ENCODE measurements around the gene F10.

Gene F10

DNA sequence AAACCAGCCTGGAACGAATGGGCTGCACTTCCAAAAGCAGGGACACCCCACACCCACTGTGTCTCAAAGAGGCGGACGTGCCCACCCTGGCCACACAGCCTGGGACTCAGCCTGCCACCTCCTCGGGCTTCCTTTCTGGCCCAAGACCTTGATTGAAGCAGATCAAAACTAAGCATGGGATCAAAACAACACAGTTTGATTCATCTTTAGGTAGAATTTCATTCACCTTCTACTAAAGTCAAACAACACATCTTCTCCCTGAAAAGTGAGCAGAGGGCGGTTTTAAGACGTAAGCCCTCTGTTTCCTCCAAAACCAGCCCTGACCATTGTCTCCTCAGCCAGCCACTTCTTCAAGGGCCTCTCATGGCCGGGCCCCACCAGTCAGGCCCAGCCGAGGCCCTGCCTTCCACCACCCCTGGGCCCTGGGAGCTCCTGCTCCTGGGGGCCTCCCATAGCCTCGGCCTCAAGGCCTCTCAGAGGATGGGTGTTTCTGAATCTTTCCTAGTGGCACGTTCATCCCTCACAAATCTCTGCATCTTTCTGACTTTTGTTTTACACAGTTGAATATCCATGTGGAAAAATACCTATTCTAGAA, 6.3 kb upstream of the F10 start:
- no peak for DNase-seq (ENCODE audit: low read depth, low spot score)

DNA sequence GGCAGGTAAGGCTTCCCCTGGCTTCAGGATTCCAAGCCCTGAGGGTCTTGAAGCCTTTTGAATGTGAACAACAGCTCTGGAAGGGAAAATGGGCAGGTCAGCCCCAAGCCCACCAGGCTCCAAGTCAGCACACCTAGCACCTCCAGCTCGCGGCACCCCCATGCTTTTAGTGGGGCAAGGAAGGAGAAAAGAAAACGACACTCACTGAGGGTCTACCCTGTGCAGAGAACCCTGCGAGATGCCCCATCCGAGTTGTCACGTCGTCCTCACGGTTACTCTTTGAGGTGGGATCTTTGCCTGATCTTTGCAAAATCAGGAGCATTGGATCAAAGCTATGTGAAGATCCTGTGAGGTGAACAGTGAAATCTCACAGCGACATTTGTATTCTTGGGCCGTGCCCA, 5.7 kb upstream of the F10 start:
- DNase-seq (ENCODE audit: low read depth, low spot score), result no peak

DNA sequence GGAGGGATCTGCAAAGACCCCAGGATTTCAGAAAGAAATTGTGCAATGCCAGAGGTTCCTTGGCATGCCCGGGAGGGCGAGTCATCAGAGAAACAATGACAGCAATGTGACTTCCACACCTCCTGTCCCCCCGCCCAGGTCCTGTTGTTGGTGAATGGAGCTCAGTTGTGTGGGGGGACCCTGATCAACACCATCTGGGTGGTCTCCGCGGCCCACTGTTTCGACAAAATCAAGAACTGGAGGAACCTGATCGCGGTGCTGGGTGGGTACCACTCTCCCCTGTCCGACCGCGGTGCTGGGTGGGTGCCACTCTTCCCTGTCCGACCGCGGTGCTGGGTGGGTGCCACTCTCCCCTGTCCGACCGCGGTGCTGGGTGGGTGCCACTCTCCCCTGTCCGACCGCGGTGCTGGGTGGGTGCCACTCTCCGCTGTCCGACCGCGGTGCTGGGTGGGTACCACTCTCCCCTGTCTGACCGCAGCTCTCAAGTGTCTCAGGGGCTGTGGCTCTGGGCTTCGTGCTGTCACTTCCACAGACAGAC, 5.2 kb upstream of the F10 start:
- no peak for DNase-seq (ENCODE audit: low read depth, low spot score)

DNA sequence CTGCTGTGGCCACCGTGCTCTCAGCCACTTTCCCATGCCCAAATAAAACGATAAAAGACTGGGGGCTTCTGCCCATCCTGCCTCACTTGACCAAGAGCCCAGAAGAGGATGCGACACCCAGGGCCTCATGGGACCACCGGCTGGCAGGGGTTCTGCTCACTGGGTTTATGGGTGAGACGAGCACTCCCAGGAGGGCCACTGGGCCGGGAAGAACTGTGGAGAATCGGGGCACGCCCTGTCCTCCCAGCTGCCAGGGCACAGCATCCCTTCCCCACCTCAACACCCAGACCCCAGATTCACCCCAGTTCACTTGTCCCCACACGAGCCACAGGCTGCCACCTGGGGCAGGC, 4.7 kb upstream of the F10 start:
- DNase-seq (ENCODE audit: low read depth, low spot score), result no peak

DNA sequence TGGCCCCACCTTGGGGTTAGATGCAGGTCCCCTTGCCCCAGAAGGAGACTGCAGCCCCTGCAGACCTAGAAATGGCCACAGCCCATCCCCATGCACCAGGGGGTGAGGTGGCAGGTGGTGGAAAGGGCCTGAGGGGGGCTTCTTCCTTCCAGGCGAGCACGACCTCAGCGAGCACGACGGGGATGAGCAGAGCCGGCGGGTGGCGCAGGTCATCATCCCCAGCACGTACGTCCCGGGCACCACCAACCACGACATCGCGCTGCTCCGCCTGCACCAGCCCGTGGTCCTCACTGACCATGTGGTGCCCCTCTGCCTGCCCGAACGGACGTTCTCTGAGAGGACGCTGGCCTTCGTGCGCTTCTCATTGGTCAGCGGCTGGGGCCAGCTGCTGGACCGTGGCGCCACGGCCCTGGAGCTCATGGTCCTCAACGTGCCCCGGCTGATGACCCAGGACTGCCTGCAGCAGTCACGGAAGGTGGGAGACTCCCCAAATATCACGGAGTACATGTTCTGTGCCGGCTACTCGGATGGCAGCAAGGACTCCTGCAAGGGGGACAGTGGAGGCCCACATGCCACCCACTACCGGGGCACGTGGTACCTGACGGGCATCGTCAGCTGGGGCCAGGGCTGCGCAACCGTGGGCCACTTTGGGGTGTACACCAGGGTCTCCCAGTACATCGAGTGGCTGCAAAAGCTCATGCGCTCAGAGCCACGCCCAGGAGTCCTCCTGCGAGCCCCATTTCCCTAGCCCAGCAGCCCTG, 4.2 kb upstream of the F10 start:
- DNase-seq (ENCODE audit: low read depth, low spot score), result no peak

DNA sequence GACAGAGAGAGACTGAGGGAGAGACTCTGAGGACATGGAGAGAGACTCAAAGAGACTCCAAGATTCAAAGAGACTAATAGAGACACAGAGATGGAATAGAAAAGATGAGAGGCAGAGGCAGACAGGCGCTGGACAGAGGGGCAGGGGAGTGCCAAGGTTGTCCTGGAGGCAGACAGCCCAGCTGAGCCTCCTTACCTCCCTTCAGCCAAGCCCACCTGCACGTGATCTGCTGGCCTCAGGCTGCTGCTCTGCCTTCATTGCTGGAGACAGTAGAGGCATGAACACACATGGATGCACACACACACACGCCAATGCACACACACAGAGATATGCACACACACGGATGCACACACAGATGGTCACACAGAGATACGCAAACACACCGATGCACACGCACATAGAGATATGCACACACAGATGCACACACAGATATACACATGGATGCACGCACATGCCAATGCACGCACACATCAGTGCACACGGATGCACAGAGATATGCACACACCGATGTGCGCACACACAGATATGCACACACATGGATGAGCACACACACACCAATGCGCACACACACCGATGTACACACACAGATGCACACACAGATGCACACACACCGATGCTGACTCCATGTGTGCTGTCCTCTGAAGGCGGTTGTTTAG, 3.3 kb upstream of the F10 start:
- no peak for DNase-seq (ENCODE audit: low read depth, low spot score)

DNA sequence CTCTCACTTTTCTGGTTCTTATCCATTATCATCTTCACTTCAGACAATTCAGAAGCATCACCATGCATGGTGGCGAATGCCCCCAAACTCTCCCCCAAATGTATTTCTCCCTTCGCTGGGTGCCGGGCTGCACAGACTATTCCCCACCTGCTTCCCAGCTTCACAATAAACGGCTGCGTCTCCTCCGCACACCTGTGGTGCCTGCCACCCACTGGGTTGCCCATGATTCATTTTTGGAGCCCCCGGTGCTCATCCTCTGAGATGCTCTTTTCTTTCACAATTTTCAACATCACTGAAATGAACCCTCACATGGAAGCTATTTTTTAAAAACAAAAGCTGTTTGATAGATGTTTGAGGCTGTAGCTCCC, 2.8 kb upstream of the F10 start:
- DNase-seq (ENCODE audit: low read depth, low spot score), result no peak

DNA sequence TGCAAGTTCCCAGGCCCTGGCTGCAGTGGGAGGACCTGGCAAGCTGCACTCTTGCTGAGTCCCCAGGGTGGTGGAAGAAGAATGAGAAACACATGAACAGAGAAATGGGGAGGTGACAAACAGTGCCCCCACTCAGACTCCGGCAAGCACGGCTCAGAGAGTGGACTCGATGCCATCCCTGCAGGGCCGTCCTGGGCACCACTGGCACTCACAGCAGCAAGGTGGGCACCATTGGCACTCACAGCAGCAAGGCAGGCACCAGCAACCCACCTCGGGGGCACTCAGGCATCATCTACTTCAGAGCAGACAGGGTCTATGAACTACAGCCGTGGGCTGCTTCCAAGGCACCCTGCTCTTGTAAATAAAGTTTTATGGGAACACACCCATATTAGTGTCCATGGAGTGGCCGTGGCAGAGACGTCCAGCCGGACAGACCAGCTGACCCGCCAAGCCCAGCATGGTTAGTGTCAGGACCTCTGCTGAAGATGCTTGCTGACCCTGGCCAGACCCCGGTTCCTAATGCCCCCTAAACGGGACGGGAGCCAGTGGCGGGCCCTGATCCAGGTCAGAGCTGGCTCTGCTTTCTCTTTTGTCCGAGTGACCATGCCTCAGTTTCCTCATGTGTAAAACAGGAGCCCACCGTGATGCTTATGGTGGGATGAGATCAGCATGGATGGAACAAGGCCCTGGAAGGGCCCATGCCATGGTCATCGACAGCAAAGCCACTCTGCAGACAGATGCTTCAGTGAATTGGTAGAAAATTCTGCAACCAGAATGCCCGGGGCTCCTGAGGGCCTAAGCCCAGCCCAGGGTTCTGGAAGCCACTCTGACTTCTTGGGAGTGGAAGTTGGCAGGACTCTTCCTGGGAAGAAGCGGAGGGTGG, 2.1 kb upstream of the F10 start:
- no peak for DNase-seq (ENCODE audit: low read depth, low spot score)

DNA sequence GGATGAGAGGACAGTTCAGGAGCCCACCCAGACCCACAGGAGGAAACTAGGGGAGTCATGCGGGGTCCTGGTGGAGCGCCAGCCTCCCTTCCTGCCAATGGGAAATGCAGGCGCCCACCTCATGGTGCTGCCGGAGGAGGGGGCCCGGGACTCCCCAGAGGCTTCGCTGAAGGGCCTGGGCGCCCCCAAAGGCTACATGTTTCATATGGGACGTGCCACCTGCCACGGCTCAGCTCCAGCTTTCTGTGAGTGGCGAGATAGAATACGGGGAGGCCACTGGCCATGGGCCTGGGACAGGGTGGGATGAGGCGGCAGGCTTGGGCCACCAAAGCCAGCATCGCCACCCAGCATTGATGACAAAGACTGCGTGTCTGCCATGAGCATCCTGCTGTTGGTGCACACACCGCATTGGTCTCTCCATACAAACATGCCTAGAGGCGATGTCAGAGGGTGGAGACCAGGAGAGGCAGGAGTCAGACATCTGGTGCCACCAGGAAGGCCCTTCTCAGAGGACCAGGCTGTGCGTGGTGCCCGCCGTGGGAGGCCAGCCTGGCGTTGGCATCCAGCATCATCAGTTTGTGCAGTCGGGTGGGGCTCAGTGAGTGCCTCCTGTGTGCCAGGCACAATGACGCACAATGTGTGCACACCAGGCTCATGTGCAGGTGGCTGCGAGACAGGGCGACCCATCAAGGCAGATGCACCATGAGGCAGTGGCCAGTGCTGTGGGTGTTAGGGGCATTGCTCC, 1.2 kb upstream of the F10 start:
- no peak for DNase-seq (ENCODE audit: low read depth, low spot score)

DNA sequence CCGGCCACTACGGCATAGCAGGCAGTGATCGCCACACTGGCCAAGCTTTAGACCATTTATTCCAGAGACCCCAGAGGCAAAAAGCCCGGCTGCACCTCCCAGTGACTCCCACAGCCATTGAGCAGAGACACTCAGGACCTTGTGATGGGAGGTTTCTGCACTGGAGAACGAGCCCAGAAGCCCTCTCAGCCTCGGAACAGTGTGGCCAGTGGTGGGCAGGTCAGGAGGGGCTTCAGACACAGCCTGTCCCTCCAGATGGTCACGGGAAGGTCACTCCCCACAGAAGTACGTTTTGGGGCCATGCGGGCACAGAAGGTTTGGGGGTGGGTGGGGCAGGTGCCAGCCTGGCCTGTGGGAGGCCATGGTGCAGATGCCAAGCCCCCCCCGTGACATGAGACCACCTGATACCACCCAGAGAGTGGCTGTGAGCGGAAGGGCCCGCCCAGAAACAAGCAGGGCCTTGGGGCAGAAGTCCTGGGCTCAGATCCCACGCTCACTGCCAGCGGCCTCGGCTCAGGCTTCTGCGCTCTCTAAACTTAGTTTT, 599 bp upstream of the F10 start:
- DNase-seq (ENCODE audit: low read depth, low spot score), result no peak

DNA sequence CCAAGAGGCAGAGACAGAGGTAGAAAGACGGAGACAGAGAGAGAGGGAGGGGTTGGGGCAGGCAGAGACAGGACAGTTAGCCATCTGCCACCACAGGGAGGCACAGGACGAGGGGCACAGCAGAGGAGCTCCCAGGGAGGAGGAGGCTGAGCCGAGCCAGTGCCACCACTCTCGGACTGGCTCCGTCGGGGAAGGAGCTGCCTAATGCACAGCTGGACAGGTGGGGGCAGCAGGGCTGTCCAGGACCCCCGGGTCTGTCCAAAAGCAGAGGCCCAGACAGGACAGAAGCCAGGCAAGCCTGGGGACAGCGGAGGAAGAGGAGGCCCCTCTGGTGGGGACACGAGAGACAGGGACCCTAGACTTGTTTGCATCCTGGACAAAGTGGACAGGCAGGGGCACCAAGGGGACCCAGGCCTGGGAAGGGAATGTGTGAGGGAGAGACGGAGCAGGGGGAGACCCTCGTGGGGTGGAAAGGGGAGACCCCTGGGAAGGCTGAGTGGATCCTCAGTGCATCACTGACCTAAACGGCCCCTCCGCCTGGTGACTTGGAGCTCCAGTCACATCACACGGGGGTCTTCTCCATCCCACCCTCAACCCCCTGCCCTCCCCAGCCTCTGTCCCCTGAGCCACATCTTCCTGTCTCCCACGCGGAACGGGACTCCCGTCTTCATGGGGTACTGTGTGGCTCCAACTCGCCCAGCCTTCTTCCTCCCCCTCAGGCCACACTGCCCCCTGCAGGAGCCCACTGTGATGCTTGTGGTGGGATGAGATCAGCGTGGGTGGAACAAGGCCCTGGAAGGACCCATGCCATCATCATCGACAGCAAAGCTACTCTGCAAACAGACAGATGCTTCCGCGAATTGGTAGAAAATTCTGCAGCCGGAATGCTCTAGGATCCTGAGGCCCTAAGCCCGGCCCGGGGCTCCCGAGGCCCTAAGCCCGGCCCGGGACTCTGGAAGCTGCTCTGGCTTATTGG, 915 bp downstream of the F10 start:
- DNase-seq (ENCODE audit: low read depth, low spot score), result no peak

DNA sequence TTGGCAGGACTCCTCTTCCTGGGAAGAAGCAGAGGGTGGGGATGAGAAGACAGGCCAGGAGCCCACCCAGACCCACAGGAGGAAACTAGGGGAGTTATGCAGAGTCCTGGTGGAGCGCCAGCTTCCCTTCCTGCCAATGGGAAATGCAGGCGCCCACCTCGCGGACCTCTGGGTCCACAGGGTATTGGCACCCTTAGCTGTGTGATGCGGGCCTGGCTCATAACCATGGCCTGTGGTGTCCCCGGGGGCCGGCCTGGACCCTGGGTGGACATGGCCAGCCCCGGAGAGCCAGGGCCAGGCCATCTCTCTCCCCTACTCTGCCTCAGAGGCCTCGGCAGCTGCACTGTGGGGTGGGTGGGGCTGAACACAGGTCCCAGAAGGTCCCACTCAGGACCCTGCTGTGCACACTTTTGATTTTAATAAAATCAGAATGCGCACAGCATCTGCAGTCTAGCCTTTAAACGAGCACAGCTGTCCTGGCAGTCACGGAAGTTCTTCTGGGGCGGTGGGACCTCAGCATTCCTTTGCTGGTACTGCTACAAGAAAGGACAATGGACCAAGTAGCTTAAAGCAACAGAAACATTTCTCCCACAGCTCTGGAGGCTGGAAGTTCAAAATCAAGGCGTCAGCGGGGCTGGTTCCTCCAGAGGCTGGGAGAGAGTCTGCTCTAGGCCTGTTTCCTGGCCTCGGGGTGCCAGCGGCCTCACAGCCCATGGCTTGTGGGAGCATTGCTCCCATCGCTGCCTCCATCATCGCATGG, 1.8 kb downstream of the F10 start:
- no peak for DNase-seq (ENCODE audit: low read depth, low spot score)

DNA sequence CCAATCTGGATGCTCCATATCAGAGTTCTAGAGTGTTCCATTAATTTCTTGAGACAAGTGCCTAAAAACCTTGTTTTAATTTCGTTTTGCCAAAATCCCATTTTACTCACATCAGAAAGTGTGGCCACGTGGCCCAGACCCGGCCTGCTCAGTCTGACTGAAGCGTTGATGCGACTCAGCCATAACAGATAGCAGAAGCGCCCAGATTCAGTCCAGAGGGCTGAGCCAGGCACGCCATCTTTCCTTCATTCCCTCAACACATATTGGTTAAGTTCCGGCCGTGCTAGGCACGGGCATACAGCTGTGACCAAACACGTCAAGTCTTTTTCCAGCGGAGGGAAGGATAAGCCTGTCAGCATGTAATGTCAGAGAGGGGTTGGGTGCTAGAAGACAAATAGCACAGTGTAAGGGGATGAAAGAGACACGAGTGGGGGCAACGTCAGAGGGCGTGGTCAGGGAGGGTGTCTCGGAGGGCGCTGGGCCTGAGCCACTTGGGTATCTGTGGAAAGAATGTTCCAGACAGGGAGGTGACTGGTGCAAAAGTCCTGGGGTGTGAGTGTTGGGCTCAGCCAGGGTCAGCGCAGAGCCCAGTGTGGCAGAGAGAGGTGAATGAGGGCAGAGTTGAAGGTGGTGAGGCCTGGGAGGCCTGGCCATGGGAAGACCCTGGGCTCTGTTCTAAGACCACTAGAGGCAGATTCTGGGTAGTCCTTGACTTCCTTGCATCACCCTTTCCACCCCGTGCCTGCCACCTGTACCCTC, 3.1 kb downstream of the F10 start:
- no peak for DNase-seq (ENCODE audit: low read depth, low spot score)

DNA sequence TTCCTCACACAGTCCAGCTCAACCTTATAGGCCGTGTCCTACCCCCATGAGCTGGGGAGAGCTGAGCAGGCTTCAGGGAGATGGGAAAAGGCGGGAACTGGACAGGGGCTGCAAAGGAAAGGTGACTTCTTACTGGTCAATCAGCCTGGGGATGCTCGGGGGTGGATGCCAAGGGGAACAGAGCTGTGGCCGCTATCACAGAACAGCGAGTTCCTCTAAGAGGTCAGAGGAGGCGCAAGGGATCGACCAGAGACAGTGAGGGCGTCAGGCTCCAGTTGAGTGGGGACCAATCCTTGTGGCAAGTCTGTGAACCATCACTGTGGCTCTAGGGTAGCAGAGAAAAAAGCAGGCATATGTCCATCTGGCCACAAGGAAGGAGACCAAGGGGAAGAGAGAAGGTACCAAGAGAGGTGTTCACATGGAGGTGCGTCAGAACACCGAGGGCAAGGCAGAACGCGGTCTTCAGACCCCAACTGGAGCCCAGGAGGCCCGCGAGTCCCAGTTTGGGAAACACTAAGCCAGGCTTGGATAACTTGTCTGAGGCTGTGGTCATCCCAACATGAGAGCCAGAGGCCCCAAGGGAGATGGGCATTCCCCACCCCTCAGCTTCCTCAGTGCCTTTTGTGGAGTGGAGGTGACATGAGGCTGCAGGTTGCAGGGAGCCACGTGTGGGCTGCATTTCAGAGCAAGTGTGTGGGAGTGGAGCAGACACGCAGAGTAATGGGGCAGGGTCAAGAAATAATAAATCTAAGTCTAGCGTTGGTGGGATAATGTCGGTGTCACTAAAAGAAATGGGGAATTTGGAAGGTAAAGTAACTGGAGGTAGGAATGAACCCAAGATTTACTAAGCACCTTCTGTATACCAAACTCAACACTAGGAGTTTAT, 3.9 kb downstream of the F10 start:
- no peak for DNase-seq (ENCODE audit: low read depth, low spot score)

DNA sequence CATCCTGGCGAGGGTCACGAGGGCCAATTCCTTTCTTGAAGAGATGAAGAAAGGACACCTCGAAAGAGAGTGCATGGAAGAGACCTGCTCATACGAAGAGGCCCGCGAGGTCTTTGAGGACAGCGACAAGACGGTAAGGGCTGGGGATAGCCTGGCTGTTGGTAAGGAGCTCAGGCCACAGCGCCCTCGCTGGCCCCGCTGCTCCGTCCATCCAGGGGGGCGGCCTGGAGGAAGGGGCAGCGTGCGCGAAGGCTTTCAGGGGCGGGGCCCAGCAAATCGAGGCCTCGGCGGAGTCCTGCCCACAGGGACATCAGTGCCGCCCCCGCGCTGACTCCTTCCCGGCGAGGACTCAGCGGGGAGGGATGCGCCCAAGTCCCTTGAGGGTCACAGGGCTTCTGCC, 6.9 kb downstream of the F10 start:
- no peak for DNase-seq (ENCODE audit: low read depth, low spot score)

DNA sequence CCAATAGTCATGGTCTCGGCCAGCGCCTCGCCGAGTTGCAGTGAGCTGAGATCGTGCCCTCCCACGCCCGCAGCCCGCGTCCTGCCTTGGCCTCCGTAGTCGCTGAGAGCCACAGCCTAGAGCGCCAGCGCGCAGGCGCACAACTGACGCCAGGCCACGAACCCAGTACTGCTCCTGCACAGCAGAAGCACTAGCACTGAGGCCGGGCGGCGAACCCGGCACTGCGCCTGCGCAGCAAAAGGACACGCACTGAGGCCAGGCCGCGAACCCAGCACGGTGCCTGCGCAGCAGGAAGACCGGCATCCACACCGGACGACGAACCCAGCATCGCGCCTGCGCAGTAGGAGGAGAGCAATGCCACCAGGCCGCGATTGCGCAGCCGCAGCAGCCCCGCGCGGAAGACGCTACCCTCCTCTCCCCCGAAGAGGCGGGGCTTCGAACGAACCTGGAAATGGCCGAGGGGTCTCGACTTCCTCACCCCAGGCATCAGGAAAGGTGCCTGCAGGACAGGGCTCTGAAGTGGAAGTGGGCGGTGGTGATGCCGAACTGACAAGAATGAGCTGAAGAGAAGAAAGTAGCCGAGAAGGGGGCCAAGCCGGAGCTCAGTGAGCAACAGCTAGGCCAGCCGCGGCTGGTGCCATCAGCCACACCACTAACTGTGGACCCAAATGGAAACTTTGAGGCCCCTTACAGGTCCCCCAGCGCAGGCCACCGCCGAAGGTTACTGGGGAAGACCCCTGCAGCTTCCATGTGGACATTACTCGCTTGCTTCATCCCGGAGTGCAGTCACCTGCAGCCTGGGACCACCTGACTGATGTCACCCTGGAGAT, 7.5 kb downstream of the F10 start:
- DNase-seq (ENCODE audit: low read depth, low spot score), result no peak

Measured in activated CD4-positive, CD25-positive, alpha-beta regulatory T cell treated with anti-CD3 and anti-CD28 coated beads, Interleukin-2, amount 50 U/mL, for 16 hours (primary cell).